H1 (cell line): Measurements from ENCODE around the gene CRNKL1. TPM values are rescaled to one million over a fixed set of nuclear protein-coding genes. Genes with fewer than 3 reads are reported as not detected.

Experiments used
- CTCF ChIA-PET: fragments of 300-600 bp; sonication (Branson Sonifier 250); formaldehyde crosslinking; loops from one replicate; lab custom pipeline; 2021; ENCODE audit not compliant: partially characterized antibody; lab: Charles Lee
- POLR2A ChIA-PET: fragments of 300-600 bp; sonication (Branson Sonifier 250); formaldehyde crosslinking; loops from one replicate; lab custom pipeline; 2021; ENCODE audit warnings: inconsistent platforms; ENCODE audit not compliant: partially characterized antibody; lab: Charles Lee
- DNase-seq, 2 experiments: peaks; one replicate each; pipeline versions ENCODE4 v3.0.0 to v3.0.0-alpha.2; 2010 to 2022; ENCODE audit warnings: low spot score in 2 of 2, low read depth in 1 of 2, mixed read lengths in 1 of 2
- FAIRE-seq: peaks from 2 replicates; lab custom pipeline; 2011; peaks lifted over from hg19 to GRCh38; lab: Jason Lieb, UNC
- H2AFZ ChIP-seq: 2 replicates; pipeline ENCODE4 v1.8.1; 2012; ENCODE audit warnings: low read length, inconsistent platforms
- H2AK5ac ChIP-seq: 2 replicates; pipeline ENCODE4 v1.6.1; 2013; ENCODE audit warnings: low read depth, low read length
- H2BK120ac ChIP-seq: replicated peaks from 2 replicates; pipeline ENCODE3; 2013; ENCODE audit warnings: low read depth, low read length, inconsistent platforms
- H2BK12ac ChIP-seq: 2 replicates; pipeline ENCODE4 v1.6.1; 2013; ENCODE audit warnings: low read depth, low read length
- H2BK15ac ChIP-seq: 2 replicates; pipeline ENCODE4 v1.6.1; 2013; ENCODE audit warnings: low read length
- H2BK20ac ChIP-seq: 2 replicates; pipeline ENCODE4 v1.6.1; 2013; ENCODE audit warnings: low read length
- H2BK5ac ChIP-seq: 2 replicates; pipeline ENCODE4 v1.6.1; 2013; ENCODE audit warnings: low read depth, low read length
- H3K14ac ChIP-seq: 2 replicates; pipeline ENCODE4 v1.6.1; 2013; ENCODE audit warnings: inconsistent platforms; ENCODE audit not compliant: insufficient read length
- H3K18ac ChIP-seq: 2 replicates; pipeline ENCODE4 v1.6.1; 2013; ENCODE audit warnings: low read length; ENCODE audit errors: extremely low read depth
- H3K23ac ChIP-seq: 2 replicates; pipeline ENCODE4 v1.6.1; 2013; ENCODE audit warnings: inconsistent platforms; ENCODE audit not compliant: insufficient read length
- H3K23me2 ChIP-seq: 2 replicates; pipeline ENCODE4 v1.6.1; 2013; ENCODE audit warnings: low read depth, low read length
- H3K27ac ChIP-seq: 2 replicates; pipeline ENCODE4 v1.6.1; 2011; ENCODE audit warnings: low read depth, low read length, inconsistent platforms
- H3K27me3 ChIP-seq, 4 experiments: replicated peaks in 1 of 4; 1 replicate in 1 of 4; 2 replicates in 3 of 4; pipeline versions ENCODE4 v1.6.1 to v1.8.1; 2011 to 2013; ENCODE audit warnings: low read length in 3 of 4, mild to moderate bottlenecking in 3 of 4, inconsistent platforms in 2 of 4, mixed read lengths in 2 of 4, moderate library complexity in 1 of 4; ENCODE audit not compliant: control insufficient read depth in 3 of 4, insufficient read depth in 3 of 4; ENCODE audit errors: extremely low read depth in 1 of 4
- H3K36me3 ChIP-seq, 4 experiments: 2 replicates each; pipeline versions ENCODE4 v1.6.1 to v1.8.1; 2011 to 2013; ENCODE audit warnings: mild to moderate bottlenecking in 4 of 4, low read length in 3 of 4, moderate library complexity in 2 of 4, control low read depth in 1 of 4, inconsistent platforms in 1 of 4; ENCODE audit not compliant: insufficient read depth in 4 of 4, control insufficient read depth in 2 of 4
- H3K4ac ChIP-seq: replicated peaks from 2 replicates; pipeline ENCODE3; 2013; ENCODE audit warnings: low read length, low read depth, mixed read lengths, inconsistent platforms; ENCODE audit not compliant: insufficient read length
- H3K4me1 ChIP-seq, 4 experiments: replicated peaks in 1 of 4; 1 replicate in 1 of 4; 2 replicates in 3 of 4; pipeline versions ENCODE4 v1.6.1 to v1.8.1; 2011 to 2013; ENCODE audit warnings: low read length in 3 of 4, inconsistent platforms in 2 of 4, mixed read lengths in 1 of 4; ENCODE audit not compliant: insufficient read depth in 4 of 4, control insufficient read depth in 3 of 4
- H3K4me2 ChIP-seq, 2 experiments: 2 replicates each; pipeline versions ENCODE4 v1.6.1 to v1.8.1; 2011 to 2013; ENCODE audit warnings: low read depth in 2 of 2, low read length in 2 of 2, control low read depth in 1 of 2, inconsistent platforms in 1 of 2, mild to moderate bottlenecking in 1 of 2; ENCODE audit not compliant: insufficient read depth in 1 of 2
- H3K4me3 ChIP-seq, 4 experiments: fragments of 200-600, 300-600 bp in 1 of 4; sonication (generic), shearing (Covaris generic), sonication (Bioruptor Twin) in 1 of 4; 2 replicates each; pipeline versions ENCODE4 v1.5.1 to v1.8.1; 2011 to 2016; ENCODE audit warnings: low read length in 4 of 4, low read depth in 3 of 4, control low read depth in 2 of 4, inconsistent platforms in 2 of 4, mild to moderate bottlenecking in 2 of 4, mixed read lengths in 1 of 4, moderate library complexity in 1 of 4; ENCODE audit not compliant: insufficient read depth in 2 of 4; ENCODE audit errors: extremely low read depth in 1 of 4
- H3K56ac ChIP-seq: replicated peaks from 2 replicates; pipeline ENCODE3; 2013; ENCODE audit warnings: low read depth, mild to moderate bottlenecking, mixed read lengths, low read length, inconsistent platforms; ENCODE audit not compliant: insufficient read length
- H3K79me1 ChIP-seq: 2 replicates; pipeline ENCODE4 v1.6.1; 2013; ENCODE audit warnings: low read depth, low read length, control low read depth
- H3K79me2 ChIP-seq, 2 experiments: 2 replicates each; pipeline versions ENCODE4 v1.6.1 to v1.8.1; 2012 to 2013; ENCODE audit warnings: low read length in 2 of 2, mild to moderate bottlenecking in 2 of 2, inconsistent platforms in 1 of 2; ENCODE audit not compliant: insufficient read depth in 2 of 2, control insufficient read depth in 1 of 2
- H3K9ac ChIP-seq, 4 experiments: replicated peaks in 1 of 4; 1 replicate in 1 of 4; 2 replicates in 3 of 4; pipeline versions ENCODE4 v1.6.1 to v1.8.1; 2011 to 2013; ENCODE audit warnings: low read depth in 3 of 4, low read length in 3 of 4, control low read depth in 2 of 4, mild to moderate bottlenecking in 2 of 4, moderate library complexity in 2 of 4, inconsistent platforms in 1 of 4; ENCODE audit errors: extremely low read depth in 1 of 4
- H3K9me3 ChIP-seq, 2 experiments: 2 replicates each; pipeline versions ENCODE4 v1.6.1 to v1.8.1; 2012 to 2013; ENCODE audit warnings: mild to moderate bottlenecking in 2 of 2, moderate library complexity in 2 of 2, control low read depth in 1 of 2, inconsistent platforms in 1 of 2, low read depth in 1 of 2, low read length in 1 of 2, mixed read lengths in 1 of 2; ENCODE audit not compliant: insufficient read depth in 2 of 2
- H4K20me1 ChIP-seq, 2 experiments: replicated peaks in 1 of 2; 2 replicates each; pipeline versions ENCODE3 to v1.8.1; 2011 to 2013; ENCODE audit warnings: inconsistent platforms in 2 of 2, low read length in 2 of 2, mild to moderate bottlenecking in 1 of 2; ENCODE audit not compliant: insufficient read depth in 2 of 2, control insufficient read depth in 1 of 2
- H4K5ac ChIP-seq: 2 replicates; pipeline ENCODE4 v1.6.1; 2013; ENCODE audit warnings: low read length, low read depth, mixed read lengths, inconsistent platforms; ENCODE audit not compliant: insufficient read length
- H4K8ac ChIP-seq: 2 replicates; pipeline ENCODE4 v1.8.0; 2013; ENCODE audit warnings: mild to moderate bottlenecking, moderate library complexity, low read length, inconsistent platforms; ENCODE audit not compliant: insufficient read depth; ENCODE audit errors: extremely low read depth
- H4K91ac ChIP-seq: replicated peaks from 2 replicates; pipeline ENCODE3; 2013; ENCODE audit warnings: low read length, mixed read lengths, inconsistent platforms; ENCODE audit not compliant: insufficient read length
- ASH2L ChIP-seq: fragments of 200-600, 300-600 bp; sonication (generic); IDR thresholded peaks from one replicate; pipeline ENCODE4 v1.7.1; 2017; ENCODE audit warnings: low read length
- ATF2 ChIP-seq: IDR thresholded peaks from 2 replicates; pipeline ENCODE4 v1.6.1; 2012; ENCODE audit warnings: low read length, inconsistent platforms
- ATF3 ChIP-seq: IDR thresholded peaks from 2 replicates; pipeline ENCODE4 v1.6.1; 2011; ENCODE audit warnings: low read depth, mild to moderate bottlenecking, low read length; ENCODE audit not compliant: insufficient read depth
- BCL11A ChIP-seq, 2 experiments: IDR thresholded peaks; one replicate each; pipeline ENCODE4 v1.6.1; 2011; ENCODE audit warnings: low read depth in 2 of 2, low read length in 2 of 2, mild to moderate bottlenecking in 2 of 2
- CBX5 ChIP-seq: fragments of 300-800, 300-1000 bp; sonication (generic); IDR thresholded peaks from 2 replicates; pipeline ENCODE4 v1.7.1; 2016; ENCODE audit warnings: antibody characterized with exemption, low read length, low read depth
- CEBPB ChIP-seq: IDR thresholded peaks from 2 replicates; pipeline ENCODE4 v1.6.1; 2012; ENCODE audit warnings: low read depth, low read length
- EP300 ChIP-seq, 2 experiments: IDR thresholded peaks; 1 replicate in 1 of 2; 2 replicates in 1 of 2; pipeline ENCODE4 v1.6.1; 2011 to 2012; ENCODE audit warnings: low read depth in 2 of 2, low read length in 2 of 2, mild to moderate bottlenecking in 2 of 2, borderline replicate concordance in 1 of 2, inconsistent platforms in 1 of 2, moderate library complexity in 1 of 2
- GTF2F1 ChIP-seq: IDR thresholded peaks from 2 replicates; pipeline ENCODE4 v1.6.1; 2012; ENCODE audit warnings: low read depth, low read length, improper control_type of control experiment, borderline replicate concordance
- JUND ChIP-seq: IDR thresholded peaks from 2 replicates; pipeline ENCODE4 v1.6.1; 2011; ENCODE audit warnings: mild to moderate bottlenecking, improper control_type of control experiment, low read length
- POU5F1 ChIP-seq: IDR thresholded peaks from 2 replicates; pipeline ENCODE4 v1.6.1; 2011; ENCODE audit warnings: low read depth, mild to moderate bottlenecking, low read length, moderate library complexity
- SIX5 ChIP-seq: IDR thresholded peaks from 2 replicates; pipeline ENCODE4 v1.6.1; 2011; ENCODE audit warnings: mild to moderate bottlenecking, low read depth, low read length
- WGBS, 2 experiments: shearing (Covaris generic) in 1 of 2; methylation state at CpG; one replicate each; pipeline versions ENCODE4 v1.1.6 to v1.1.7; 2013 to 2015; ENCODE audit warnings: low lambda C conversion rate in 2 of 2, mixed read lengths in 2 of 2, inconsistent platforms in 1 of 2, low coverage in 1 of 2, missing lambda C conversion rate in 1 of 2; ENCODE audit not compliant: insufficient replicate concordance in 2 of 2, insufficient coverage in 1 of 2, insufficient read length in 1 of 2; ENCODE audit errors: extremely low coverage in 1 of 2, missing lambda C conversion rate in 1 of 2; 5-methylcytosine and 5-hydroxymethylcytosine counted together
- polyA plus RNA-seq, 7 experiments: library from polyadenylated mRNA; depleted of rRNA in 3 of 7; stranded (reverse) in 5 of 7; unstranded in 2 of 7; fragments of >200 nt in 5 of 7; fragments of 200-250 nt in 2 of 7; gene quantifications; 1 replicate in 5 of 7; 2 replicates in 1 of 7; 4 replicates in 1 of 7; pipeline versions ENCODE4 v1.2.1 to v1.2.3, GENCODE V29; 2011 to 2013; ENCODE audit warnings: missing spikeins in 2 of 7, mixed read lengths in 2 of 7
- total RNA-seq: library from RNA; stranded (reverse); fragmentation: NEBNext Ultra II Directional; extraction: Animal tissue kit (Norgen Biotek cat#: 25700); gene quantifications from 2 replicates; pipeline ENCODE4 v1.2.1, GENCODE V29; 2021

Gene CRNKL1
- total and polyA plus RNA-seq, 2 of the 8 experiments (the other 6 are each of a cell fraction or from before 2014, with no cell fraction given) = 4.0 to 26.5 TPM

- Histone ChIP-seq H2BK15ac (no peak overlapping the region), H3K4me2 (no peak overlapping the region), H3K23ac (no peak overlapping the region), H3K27ac (no peak overlapping the region), H4K20me1 (no peaks in the 10 kb centered on the region), H3K79me1 (no peaks in the 10 kb centered on the region), H3K4me3 (no peak overlapping the region), H2BK20ac (no peak overlapping the region), H4K8ac (no peak overlapping the region), H3K36me3 (no peaks in the 10 kb centered on the region), H3K18ac (no peak overlapping the region), H3K9me3 (no peaks in the 10 kb centered on the region), H2BK12ac (no peak overlapping the region), H4K91ac (peak overlapping the region; percentile 47), H2AK5ac (no peak overlapping the region), H3K27me3 (no peaks in the 10 kb centered on the region), H2BK5ac (no peak overlapping the region), H4K5ac (no peak overlapping the region), H3K56ac (no peak overlapping the region), H3K14ac (no peak overlapping the region), H3K79me2 (no peaks in the 10 kb centered on the region), H3K4ac (no peak overlapping the region), H3K23me2 (no peaks in the 10 kb centered on the region), H3K9ac (no peak overlapping the region), H2AFZ (no peak overlapping the region), H2BK120ac (no peak overlapping the region), H3K4me1 (no peaks in the 10 kb centered on the region)
- WGBS, 2 experiments = 88% methylated on average over 6 of the region's 6 CpGs; no CpG with 5 or more reads in 1 of the 2 experiments
- DNase-seq = no peak
- CTCF ChIA-PET = no interaction called here
- POLR2A ChIA-PET = interaction anchor here (0.9 kb wide), 1 partner anchor 9 kb away, joined by 3 read pairs; the partner anchor contains the start of genes CFAP61 and CRNKL1
- no peak for FAIRE-seq
- TF ChIP-seq GTF2F1 (no peak), JUND (no peak), BCL11A (IDR thresholded peaks at IDR 0.05; ENCODE audit: low read depth in 2 of 2, low read length in 2 of 2) (no peak), ATF3 (no peak), ASH2L (no peak), EP300 (IDR thresholded peaks at IDR 0.05; ENCODE audit: borderline replicate concordance in 1 of 2, low read depth in 2 of 2, low read length in 2 of 2) (no peak), SIX5 (no peak), CBX5 (no peak), ATF2 (no peak), POU5F1 (no peak), CEBPB (no peak)
These were observed 8.2 kb upstream of the CRNKL1 start for GRCh38 chr20:20060234-20060998.
